Neural cell (in vitro differentiated cells): ENCODE results near the gene LY6G6F. TPM values are rescaled to one million over a fixed set of nuclear protein-coding genes. Genes with fewer than 3 reads are reported as not detected.

Experiments used
- H2AFZ ChIP-seq: fragments of 200-600, 300-800 bp; sonication (generic), shearing (Covaris generic); 2 replicates; pipeline ENCODE4 v1.6.0; 2014; ENCODE audit warnings: low read depth, mild to moderate bottlenecking, antibody characterized with exemption, low read length, moderate library complexity
- H3F3A ChIP-seq: fragments of 200-600 bp; shearing (Covaris generic); 2 replicates; pipeline ENCODE4 v1.6.1; 2016; ENCODE audit warnings: mild to moderate bottlenecking, moderate library complexity, mixed read lengths, antibody characterized with exemption, low read length; ENCODE audit not compliant: insufficient read depth, poor library complexity, severe bottlenecking
- H3K27ac ChIP-seq: fragments of 200-600, 300-800 bp; sonication (generic), shearing (Covaris generic); 2 replicates; pipeline ENCODE4 v1.5.1; 2014; ENCODE audit warnings: mild to moderate bottlenecking, low read length, moderate library complexity
- H3K27me3 ChIP-seq: fragments of 300-800, 200-600 bp; sonication (generic), shearing (Covaris generic); 2 replicates; pipeline ENCODE4 v1.6.0; 2014; ENCODE audit warnings: mild to moderate bottlenecking, low read depth, low read length, moderate library complexity; ENCODE audit not compliant: insufficient read depth
- H3K36me3 ChIP-seq: fragments of 300-800, 200-600 bp; sonication (generic), shearing (Covaris generic); 2 replicates; pipeline ENCODE4 v1.5.1; 2014; ENCODE audit warnings: mild to moderate bottlenecking, antibody characterized with exemption, low read length, moderate library complexity; ENCODE audit not compliant: insufficient read depth
- H3K4me2 ChIP-seq: fragments of 300-800, 200-600 bp; sonication (generic), shearing (Covaris generic); 2 replicates; pipeline ENCODE4 v1.6.0; 2014; ENCODE audit warnings: mild to moderate bottlenecking, low read length
- H3K4me3 ChIP-seq: fragments of 300-800, 200-600 bp; sonication (generic), shearing (Covaris generic); 2 replicates; pipeline ENCODE4 v1.5.1; 2014; ENCODE audit warnings: mild to moderate bottlenecking, low read length, moderate library complexity
- H3K79me2 ChIP-seq: fragments of 200-600 bp; shearing (Covaris generic); replicated peaks from 2 replicates; pipeline ENCODE4 v1.6.0; 2014; ENCODE audit warnings: mild to moderate bottlenecking, low read length, moderate library complexity; ENCODE audit not compliant: insufficient read depth
- H3K9ac ChIP-seq: fragments of 300-800, 200-600 bp; sonication (generic), shearing (Covaris generic); 2 replicates; pipeline ENCODE4 v1.6.1; 2016; ENCODE audit warnings: mild to moderate bottlenecking, low read length, mixed read lengths
- H3K9me2 ChIP-seq: fragments of 200-600 bp; shearing (Covaris generic); 2 replicates; pipeline ENCODE4 v1.6.1; 2016; ENCODE audit warnings: mild to moderate bottlenecking, low read length, mixed read lengths; ENCODE audit not compliant: insufficient read depth
- H3K9me3 ChIP-seq: fragments of 200-600, 300-800 bp; sonication (generic), shearing (Covaris generic); 2 replicates; pipeline ENCODE4 v1.6.1; 2016; ENCODE audit warnings: mild to moderate bottlenecking, mixed run types, low read length, moderate library complexity, mixed read lengths
- H4K20me1 ChIP-seq: fragments of 200-600 bp; shearing (Covaris generic); 2 replicates; pipeline ENCODE4 v1.6.1; 2016; ENCODE audit warnings: mild to moderate bottlenecking, mixed run types; ENCODE audit not compliant: insufficient read depth
- CTCF ChIP-seq: fragments of 450-650 bp; IDR thresholded peaks from 2 replicates; pipeline ENCODE4 v1.5.1; 2014; ENCODE audit warnings: antibody characterized with exemption, mild to moderate bottlenecking, moderate library complexity; ENCODE audit not compliant: poor library complexity, severe bottlenecking
- EP300 ChIP-seq: fragments of 450-650 bp; conservative IDR thresholded peaks from 2 replicates; pipeline ENCODE4 v1.6.1; 2014; ENCODE audit warnings: antibody characterized with exemption, mild to moderate bottlenecking, moderate library complexity; ENCODE audit not compliant: poor library complexity, severe bottlenecking
- EZH2 ChIP-seq: fragments of 200-600, 300-800 bp; shearing (Covaris generic), sonication (generic); IDR thresholded peaks from 2 replicates; pipeline ENCODE4 v1.6.1; 2014; ENCODE audit warnings: antibody characterized with exemption, low read length, borderline replicate concordance, mild to moderate bottlenecking; ENCODE audit not compliant: insufficient read depth, poor library complexity, severe bottlenecking
- MXI1 ChIP-seq: fragments of 450-650 bp; conservative IDR thresholded peaks from 2 replicates; pipeline ENCODE4 v1.6.1; 2014; ENCODE audit warnings: antibody characterized with exemption, mild to moderate bottlenecking; ENCODE audit not compliant: poor library complexity, severe bottlenecking
- POLR2AphosphoS5 ChIP-seq: IDR thresholded peaks from 2 replicates; pipeline ENCODE4 v1.6.1; 2012
- RAD21 ChIP-seq: fragments of 450-650 bp; conservative IDR thresholded peaks from 2 replicates; pipeline ENCODE4 v1.6.1; 2014; ENCODE audit warnings: antibody characterized with exemption, mild to moderate bottlenecking, moderate library complexity
- SMC3 ChIP-seq: fragments of 450-650 bp; conservative IDR thresholded peaks from 2 replicates; pipeline ENCODE4 v1.6.1; 2014; ENCODE audit warnings: antibody characterized with exemption, mild to moderate bottlenecking, moderate library complexity; ENCODE audit not compliant: poor library complexity
- TAF1 ChIP-seq: IDR thresholded peaks from 2 replicates; pipeline ENCODE4 v1.6.1; 2012; ENCODE audit warnings: low read depth
- polyA plus RNA-seq: library from polyadenylated mRNA; depleted of rRNA; stranded (reverse); fragments of >200 nt; gene quantifications from 2 replicates; pipeline ENCODE4 v1.2.3, GENCODE V29; 2014
- TF ChIP-seq, protein P1 (sequence below): IDR thresholded peaks from 2 replicates; pipeline ENCODE4 v1.6.1; 2012; ENCODE audit warnings: borderline replicate concordance

The LY6G6F gene
- polyA plus RNA-seq, 1 donor from 2014 or later, result not detected

DNA sequence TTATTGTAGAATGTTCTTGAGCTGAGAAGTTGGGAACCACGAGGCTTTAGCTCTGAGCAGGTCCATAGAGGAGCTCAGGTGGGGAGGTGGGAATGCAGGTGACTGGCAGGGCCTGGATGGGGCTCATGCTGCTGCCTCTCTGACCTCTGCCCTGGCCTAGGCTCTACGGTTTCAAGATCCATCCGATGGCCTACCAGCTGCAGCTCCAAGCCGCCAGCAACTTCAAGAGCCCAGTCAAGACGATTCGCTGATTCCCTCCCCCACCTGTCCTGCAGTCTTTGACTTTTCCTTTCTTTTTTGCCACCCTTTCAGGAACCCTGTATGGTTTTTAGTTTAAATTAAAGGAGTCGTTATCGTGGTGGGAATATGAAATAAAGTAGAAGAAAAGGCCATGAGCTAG lies 37.0 kb upstream of the LY6G6F start, which contains the start of gene LY6G5B:
Gene LY6G5B, plus strand, starts transcription at position 301 of the 400 bp plus-strand sequence. CDS start 975 bp downstream, outside the sequence.
- Histone ChIP-seq H3K4me2 (no peak within 1 kb of the TSS), H2AFZ (no peak within 1 kb of the TSS), H3K27me3 (no peaks in the 10 kb centered on the region), H3K9me3 (no peaks in the 10 kb centered on the region), H3F3A (no peaks in the 10 kb centered on the region), H3K9me2 (no peaks in the 10 kb centered on the region), H3K9ac (no peak within 1 kb of the TSS), H3K27ac (no peak within 1 kb of the TSS), H4K20me1 (no peaks in the 10 kb centered on the region), H3K4me3 (no peak within 1 kb of the TSS), H3K79me2 (peaks cover 11% of the 10 kb centered on the region), H3K36me3 (no peaks in the 10 kb centered on the region)
- no peak for TF ChIP-seq CTCF
- no peak for TF ChIP-seq EP300
- TF ChIP-seq EZH2, result no peak
- TF ChIP-seq TAF1, result no peak
- no peak for TF ChIP-seq SMC3
- TF ChIP-seq MXI1, result no peak
- TF ChIP-seq, protein P1, sequence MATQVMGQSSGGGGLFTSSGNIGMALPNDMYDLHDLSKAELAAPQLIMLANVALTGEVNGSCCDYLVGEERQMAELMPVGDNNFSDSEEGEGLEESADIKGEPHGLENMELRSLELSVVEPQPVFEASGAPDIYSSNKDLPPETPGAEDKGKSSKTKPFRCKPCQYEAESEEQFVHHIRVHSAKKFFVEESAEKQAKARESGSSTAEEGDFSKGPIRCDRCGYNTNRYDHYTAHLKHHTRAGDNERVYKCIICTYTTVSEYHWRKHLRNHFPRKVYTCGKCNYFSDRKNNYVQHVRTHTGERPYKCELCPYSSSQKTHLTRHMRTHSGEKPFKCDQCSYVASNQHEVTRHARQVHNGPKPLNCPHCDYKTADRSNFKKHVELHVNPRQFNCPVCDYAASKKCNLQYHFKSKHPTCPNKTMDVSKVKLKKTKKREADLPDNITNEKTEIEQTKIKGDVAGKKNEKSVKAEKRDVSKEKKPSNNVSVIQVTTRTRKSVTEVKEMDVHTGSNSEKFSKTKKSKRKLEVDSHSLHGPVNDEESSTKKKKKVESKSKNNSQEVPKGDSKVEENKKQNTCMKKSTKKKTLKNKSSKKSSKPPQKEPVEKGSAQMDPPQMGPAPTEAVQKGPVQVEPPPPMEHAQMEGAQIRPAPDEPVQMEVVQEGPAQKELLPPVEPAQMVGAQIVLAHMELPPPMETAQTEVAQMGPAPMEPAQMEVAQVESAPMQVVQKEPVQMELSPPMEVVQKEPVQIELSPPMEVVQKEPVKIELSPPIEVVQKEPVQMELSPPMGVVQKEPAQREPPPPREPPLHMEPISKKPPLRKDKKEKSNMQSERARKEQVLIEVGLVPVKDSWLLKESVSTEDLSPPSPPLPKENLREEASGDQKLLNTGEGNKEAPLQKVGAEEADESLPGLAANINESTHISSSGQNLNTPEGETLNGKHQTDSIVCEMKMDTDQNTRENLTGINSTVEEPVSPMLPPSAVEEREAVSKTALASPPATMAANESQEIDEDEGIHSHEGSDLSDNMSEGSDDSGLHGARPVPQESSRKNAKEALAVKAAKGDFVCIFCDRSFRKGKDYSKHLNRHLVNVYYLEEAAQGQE, result no peak
- no peak for TF ChIP-seq POLR2AphosphoS5

GRCh38 chr6:31676322-31676903 lies 30.3 kb upstream of the LY6G6F start:
- Histone ChIP-seq H3K36me3 (no peaks in the 10 kb centered on the region), H4K20me1 (no peaks in the 10 kb centered on the region), H3K4me2 (no peak overlapping the region), H3K79me2 (no peaks in the 10 kb centered on the region), H3K9me2 (no peaks in the 10 kb centered on the region), H2AFZ (no peak overlapping the region), H3K9ac (no peak overlapping the region), H3F3A (no peaks in the 10 kb centered on the region), H3K4me3 (no peak overlapping the region), H3K27me3 (no peaks in the 10 kb centered on the region), H3K9me3 (no peaks in the 10 kb centered on the region), H3K27ac (no peak overlapping the region)
- TF ChIP-seq SMC3 (no peak), POLR2AphosphoS5 (no peak), MXI1 (no peak), EP300 (no peak), TAF1 (no peak), CTCF (no peak), EZH2 (no peak), RAD21 (no peak)
- TF ChIP-seq, protein P1, result no peak
